ENCODE measurements around the gene CREB5. TPM values are rescaled to one million over a fixed set of nuclear protein-coding genes. Genes with fewer than 3 reads are reported as not detected.

The CREB5 gene
- total and polyA plus RNA-seq, 2 donors (not counting 3 experiments of a cell fraction or from before 2014, with no cell fraction given) = 19.6 to 28.4 TPM

- BruUV-seq (replicated peaks) = no TSS peak
- H2AFZ ChIP-seq (ENCODE audit: low read depth, low read length) = no peak overlapping the region
- no peaks in the 10 kb centered on the region for H3K4me1 ChIP-seq (ENCODE audit: control insufficient read depth, extremely low read depth, insufficient read depth, low read length)
- no peak overlapping the region for H3K27ac ChIP-seq (ENCODE audit: insufficient read depth, low read depth, low read length)
- no peaks in the 10 kb centered on the region for H3K9me3 ChIP-seq (replicated peaks; ENCODE audit: control insufficient read depth, insufficient read depth, low read length)
- intact Hi-C loops (cut with micrococcal nuclease) (no loop called here), dilution Hi-C loops (cut with MboI; ENCODE audit: extremely low pct_ligation_motif_present, low sequenced_read_pairs) (no loop called here)
- FAIRE-seq (no peak), DNase-seq (ENCODE audit: low read depth, low spot score) (no peak)
- no peaks in the 10 kb centered on the region for H3K9me1 ChIP-seq (replicated peaks; ENCODE audit: control insufficient read depth, extremely low read depth, insufficient read depth, low read length)
- CTCF ChIA-PET = no interaction called here
- no peak overlapping the region for H3K9ac ChIP-seq (replicated peaks; ENCODE audit: extremely low read depth, insufficient read depth, low read length)
- no peak overlapping the region for H3K4me2 ChIP-seq (ENCODE audit: insufficient read depth, low read length)
- H3K79me2 ChIP-seq (ENCODE audit: control insufficient read depth, insufficient read depth, low read length) = no peaks in the 10 kb centered on the region
- TF ChIP-seq MYC (IDR thresholded peaks at IDR 0.05; ENCODE audit: low read depth, low read length) (no peak), FOS (IDR thresholded peaks at IDR 0.05; ENCODE audit: borderline replicate concordance, insufficient read depth, low read length) (no peak), JUN (IDR thresholded peaks at IDR 0.05; ENCODE audit: borderline replicate concordance, insufficient read depth, insufficient read length, low read depth) (no peak), CTCF (IDR thresholded peaks at IDR 0.05; ENCODE audit: extremely low read depth in 1 of 2, insufficient read depth in 1 of 2, low read depth in 1 of 2, low read length in 2 of 2) (no peak), POLR2AphosphoS5 (IDR thresholded peaks at IDR 0.05; ENCODE audit: insufficient read depth, low read depth, low read length) (no peak), EZH2 (IDR thresholded peaks at IDR 0.05; ENCODE audit: borderline replicate concordance, low read depth, low read length, severe bottlenecking) (no peak), GATA2 (IDR thresholded peaks at IDR 0.05; ENCODE audit: insufficient read depth, insufficient read length, low read depth, low read length) (no peak), POLR2A (IDR thresholded peaks at IDR 0.05; ENCODE audit: low read depth, low read length) (no peak), MAX (IDR thresholded peaks at IDR 0.05; ENCODE audit: insufficient read depth, insufficient read length) (no peak)
- POLR2A ChIA-PET = no interaction called here
- no peak overlapping the region for H3K4me3 ChIP-seq (replicated peaks in 1 of 3; ENCODE audit: insufficient read depth in 1 of 3, low read depth in 1 of 3, low read length in 3 of 3)
- no peaks in the 10 kb centered on the region for H4K20me1 ChIP-seq (replicated peaks; ENCODE audit: control insufficient read depth, extremely low read depth, insufficient read depth, low read length)
- peaks cover 0 to 1% of the 10 kb centered on the region in 2 experiments for H3K36me3 ChIP-seq (ENCODE audit: control insufficient read depth in 2 of 2, extremely low read depth in 1 of 2, insufficient read depth in 2 of 2, low read length in 2 of 2)
- no peaks in the 10 kb centered on the region for H3K27me3 ChIP-seq (ENCODE audit: control insufficient read depth in 2 of 2, insufficient read depth in 2 of 2, low read length in 2 of 2)
These were observed 380.5 kb downstream of the CREB5 start for GRCh38 chr7:28792858-28793257.

Measured in endothelial cell of umbilical vein (primary cell).